IMR-90 (cell line): Measurements from ENCODE around the gene TENT5A. TPM values are rescaled to one million over a fixed set of nuclear protein-coding genes. Genes with fewer than 3 reads are reported as not detected.

Source experiments
- ATAC-seq: fragments of 200-7000 bp; cut with Tn5 transposase; 2 replicates; pipeline ENCODE4 v1.9.1; 2020; ENCODE audit warnings: low read depth, mild to moderate bottlenecking, moderate library complexity
- BruUV-seq: library from RNA; stranded (reverse); fragments of 400-500 nt; replicated peaks from 2 replicates; lab custom pipeline; 2021; lab: Mats Ljungman, UMichigan
- CTCF ChIA-PET: fragments of 300-600 bp; formaldehyde crosslinking; extraction: SDS; loops from one replicate; lab custom pipeline; 2021; ENCODE audit warnings: antibody characterized with exemption; lab: Yijun Ruan, JAX
- POLR2A ChIA-PET: fragments of 300-600 bp; sonication (Branson Sonifier 250); formaldehyde crosslinking; loops from one replicate; lab custom pipeline; 2022; ENCODE audit warnings: antibody characterized with exemption; ENCODE audit not compliant: unreplicated experiment; lab: Charles Lee
- DNase-seq: peaks from one replicate; pipeline ENCODE4 v3.0.0; 2013
- H2AFZ ChIP-seq: replicated peaks from 2 replicates; pipeline ENCODE3; 2013; ENCODE audit warnings: low read length, mild to moderate bottlenecking; ENCODE audit not compliant: poor library complexity
- H2AK5ac ChIP-seq: 2 replicates; pipeline ENCODE4 v1.6.1; 2013; ENCODE audit warnings: low read depth, low read length, inconsistent platforms
- H2AK9ac ChIP-seq: replicated peaks from 2 replicates; pipeline ENCODE3; 2013; ENCODE audit warnings: mild to moderate bottlenecking, low read depth, low read length, moderate library complexity; ENCODE audit not compliant: poor library complexity
- H2BK120ac ChIP-seq: 2 replicates; pipeline ENCODE4 v1.6.1; 2013; ENCODE audit warnings: low read depth, low read length, inconsistent platforms
- H2BK15ac ChIP-seq: 3 replicates; pipeline ENCODE4 v1.6.1; 2013; ENCODE audit warnings: low read depth, low read length, inconsistent platforms
- H2BK20ac ChIP-seq: 2 replicates; pipeline ENCODE4 v1.6.1; 2013; ENCODE audit warnings: low read depth, mild to moderate bottlenecking, inconsistent platforms, low read length, moderate library complexity
- H2BK5ac ChIP-seq: 2 replicates; pipeline ENCODE4 v1.6.1; 2013; ENCODE audit warnings: mild to moderate bottlenecking, low read depth, low read length, inconsistent platforms; ENCODE audit not compliant: poor library complexity, severe bottlenecking
- H3K14ac ChIP-seq: replicated peaks from 2 replicates; pipeline ENCODE4 v1.6.1; 2013; ENCODE audit warnings: low read depth, low read length, inconsistent platforms
- H3K18ac ChIP-seq: 2 replicates; pipeline ENCODE4 v1.6.1; 2013; ENCODE audit warnings: low read depth, low read length, control low read depth
- H3K23ac ChIP-seq: 2 replicates; pipeline ENCODE4 v1.6.1; 2013; ENCODE audit warnings: low read depth, low read length, inconsistent platforms
- H3K27ac ChIP-seq: 2 replicates; pipeline ENCODE4 v1.5.1; 2013; ENCODE audit warnings: mild to moderate bottlenecking, control low read depth, low read length; ENCODE audit not compliant: insufficient read depth
- H3K27me3 ChIP-seq: 2 replicates; pipeline ENCODE4 v1.6.1; 2013; ENCODE audit warnings: low read length; ENCODE audit not compliant: control insufficient read depth, insufficient read depth
- H3K36me3 ChIP-seq: 2 replicates; pipeline ENCODE4 v1.6.1; 2013; ENCODE audit warnings: low read length, mixed read lengths; ENCODE audit not compliant: control insufficient read depth, insufficient read depth
- H3K4ac ChIP-seq: 2 replicates; pipeline ENCODE4 v1.6.1; 2013; ENCODE audit warnings: low read depth, low read length, inconsistent platforms
- H3K4me1 ChIP-seq: 2 replicates; pipeline ENCODE4 v1.6.1; 2013; ENCODE audit warnings: low read length, mixed read lengths; ENCODE audit not compliant: control insufficient read depth, insufficient read depth
- H3K4me2 ChIP-seq: 2 replicates; pipeline ENCODE4 v1.6.1; 2013; ENCODE audit warnings: low read depth, mild to moderate bottlenecking, control low read depth, low read length, moderate library complexity
- H3K4me3 ChIP-seq: 2 replicates; pipeline ENCODE4 v1.5.1; 2013; ENCODE audit warnings: low read depth, mild to moderate bottlenecking, control low read depth, low read length, moderate library complexity; ENCODE audit not compliant: insufficient read depth
- H3K56ac ChIP-seq: 2 replicates; pipeline ENCODE4 v1.6.1; 2013; ENCODE audit warnings: low read length, inconsistent platforms; ENCODE audit not compliant: insufficient read depth; ENCODE audit errors: extremely low read depth
- H3K79me1 ChIP-seq, 2 experiments: 2 replicates each; pipeline ENCODE4 v1.6.1; 2013; ENCODE audit warnings: low read length in 2 of 2, inconsistent platforms in 1 of 2, low read depth in 1 of 2
- H3K9ac ChIP-seq: 2 replicates; pipeline ENCODE4 v1.6.1; 2013; ENCODE audit warnings: low read depth, low read length, control low read depth
- H3K9me1 ChIP-seq: 2 replicates; pipeline ENCODE4 v1.6.1; 2013; ENCODE audit warnings: low read length, inconsistent platforms; ENCODE audit not compliant: insufficient read depth
- H3K9me3 ChIP-seq: 2 replicates; pipeline ENCODE4 v1.6.1; 2013; ENCODE audit warnings: low read length; ENCODE audit not compliant: control insufficient read depth, insufficient read depth
- H4K20me1 ChIP-seq: 2 replicates; pipeline ENCODE4 v1.6.1; 2013; ENCODE audit warnings: low read length, inconsistent platforms; ENCODE audit not compliant: insufficient read depth
- H4K5ac ChIP-seq: 2 replicates; pipeline ENCODE4 v1.6.1; 2013; ENCODE audit warnings: mild to moderate bottlenecking, low read depth, low read length, control low read depth
- H4K8ac ChIP-seq, 2 experiments: 2 replicates each; pipeline ENCODE4 v1.6.1; 2013; ENCODE audit warnings: low read depth in 2 of 2, low read length in 2 of 2, control low read depth in 1 of 2, inconsistent platforms in 1 of 2
- H4K91ac ChIP-seq: 2 replicates; pipeline ENCODE4 v1.6.1; 2013; ENCODE audit warnings: low read depth, low read length, inconsistent platforms; ENCODE audit not compliant: insufficient read depth
- BHLHE40 ChIP-seq: fragments of 150-350 bp; IDR thresholded peaks from 2 replicates; pipeline ENCODE4 v1.6.1; 2016; ENCODE audit warnings: mild to moderate bottlenecking, low read depth, low read length
- CEBPB ChIP-seq: IDR thresholded peaks from 2 replicates; pipeline ENCODE4 v1.6.1; 2012; ENCODE audit warnings: low read depth, low read length, improper control_type of control experiment
- CHD1 ChIP-seq: IDR thresholded peaks from 2 replicates; pipeline ENCODE4 v1.6.1; 2012; ENCODE audit warnings: low read depth, low read length, improper control_type of control experiment
- FOS ChIP-seq: fragments of 150-350 bp; IDR thresholded peaks from 2 replicates; pipeline ENCODE4 v1.6.1; 2016; ENCODE audit warnings: low read depth, low read length
- MAFK ChIP-seq: IDR thresholded peaks from 2 replicates; pipeline ENCODE4 v1.6.1; 2012; ENCODE audit warnings: low read depth, low read length, improper control_type of control experiment
- MAZ ChIP-seq: IDR thresholded peaks from 2 replicates; pipeline ENCODE4 v1.6.1; 2012; ENCODE audit warnings: low read depth, mild to moderate bottlenecking, low read length, improper control_type of control experiment, moderate library complexity, borderline replicate concordance
- MXI1 ChIP-seq: IDR thresholded peaks from 2 replicates; pipeline ENCODE4 v1.6.1; 2012; ENCODE audit warnings: low read depth, mild to moderate bottlenecking, low read length, moderate library complexity, borderline replicate concordance
- NFE2L2 ChIP-seq: fragments of 150-350 bp; IDR thresholded peaks from 2 replicates; pipeline ENCODE4 v1.6.1; 2016; ENCODE audit warnings: low read depth, mild to moderate bottlenecking, low read length
- POLR2A ChIP-seq: IDR thresholded peaks from 2 replicates; pipeline ENCODE4 v1.6.1; 2012; ENCODE audit warnings: mild to moderate bottlenecking, low read depth, low read length
- RAD21 ChIP-seq: IDR thresholded peaks from 2 replicates; pipeline ENCODE4 v1.6.1; 2012; ENCODE audit warnings: low read length, improper control_type of control experiment
- RCOR1 ChIP-seq: IDR thresholded peaks from 2 replicates; pipeline ENCODE4 v1.6.1; 2012; ENCODE audit warnings: mild to moderate bottlenecking, low read length, improper control_type of control experiment; ENCODE audit not compliant: insufficient replicate concordance
- RFX5 ChIP-seq: IDR thresholded peaks from 2 replicates; pipeline ENCODE4 v1.8.0; 2012; ENCODE audit warnings: low read depth, mild to moderate bottlenecking, low read length, moderate library complexity
- SMC3 ChIP-seq: fragments of 150-350 bp; IDR thresholded peaks from 2 replicates; pipeline ENCODE4 v1.6.1; 2016; ENCODE audit warnings: low read depth, mild to moderate bottlenecking, antibody characterized with exemption, low read length, moderate library complexity
- WGBS, 2 experiments: methylation state at CpG; one replicate each; pipeline versions ENCODE4 v1.1.5 to v1.1.7; 2013; ENCODE audit warnings: missing lambda C conversion rate in 2 of 2; ENCODE audit not compliant: insufficient read length in 1 of 2; ENCODE audit errors: extremely low coverage in 2 of 2; 5-methylcytosine and 5-hydroxymethylcytosine counted together
- dilution Hi-C: fragments of 300-500 bp; cut with HindIII; formaldehyde crosslinking; loops from one replicate; pipeline ENCODE4 v1.14.3; 2018; ENCODE audit warnings: low sequenced_read_pairs; ENCODE audit not compliant: unreplicated experiment
- in situ Hi-C: fragments of 300-500 bp; cut with MboI; formaldehyde crosslinking; loops from 3 replicates; pipeline ENCODE4 v1.14.3; 2019; ENCODE audit warnings: low sequenced_read_pairs, inconsistent platforms, mixed read lengths
- intact Hi-C: fragments of 100-400 bp; cut with micrococcal nuclease; formaldehyde crosslinking; loops from 2 replicates; pipeline ENCODE4 v1.10.0; 2022
- polyA plus RNA-seq, 3 experiments: library from polyadenylated mRNA; depleted of rRNA; stranded (reverse); fragments of >200 nt; gene quantifications; 2 replicates each; pipeline ENCODE4 v1.2.3, GENCODE V29; 2012; ENCODE audit warnings: low replicate concordance in 1 of 3
- total RNA-seq: library from RNA; depleted of rRNA; stranded (reverse); fragments of >200 nt; gene quantifications from 2 replicates; pipeline ENCODE4 v1.2.3, GENCODE V29; 2012
- TF ChIP-seq, protein P1 (sequence below): fragments of 150-350 bp; IDR thresholded peaks from 2 replicates; pipeline ENCODE4 v1.6.1; 2017; ENCODE audit warnings: mild to moderate bottlenecking, antibody characterized with exemption, low read length, low read depth
- TF ChIP-seq, protein P2 (sequence below): fragments of 150-350 bp; IDR thresholded peaks from 2 replicates; pipeline ENCODE4 v1.6.1; 2016; ENCODE audit warnings: low read depth, mild to moderate bottlenecking, low read length, moderate library complexity, borderline replicate concordance
- TF ChIP-seq, protein P3 (sequence below): conservative IDR thresholded peaks from 2 replicates; pipeline ENCODE4 v1.5.1; 2012; ENCODE audit warnings: mild to moderate bottlenecking, low read depth, low read length, improper control_type of control experiment

TENT5A gene
- total and polyA plus RNA-seq, 2 of the 4 experiments (the other 2 are of a cell fraction) = 3.5 to 10.8 TPM

DNA sequence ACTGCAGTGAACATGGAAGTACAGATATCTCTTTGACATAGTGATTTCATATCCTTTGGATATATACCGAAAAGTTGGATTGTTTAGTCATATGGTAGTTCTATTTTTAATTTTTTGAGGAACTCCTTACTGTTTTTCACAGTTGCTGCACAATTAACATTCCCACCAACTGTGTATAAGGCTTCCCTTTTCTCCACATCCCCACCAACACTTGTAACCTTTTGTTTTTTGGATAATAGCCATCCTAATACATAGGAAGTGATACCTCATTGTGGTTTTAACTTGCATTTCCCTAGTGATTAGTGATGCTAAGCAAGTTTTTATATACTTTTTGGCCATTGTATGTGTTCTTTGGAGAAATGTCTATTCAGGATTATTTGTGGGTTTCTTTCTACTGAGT is 45.1 kb upstream of the TENT5A start:
- Histone ChIP-seq H3K27ac (no peak overlapping the region), H2BK20ac (no peak overlapping the region), H3K14ac (no peak overlapping the region), H3K4me1 (no peaks in the 10 kb centered on the region), H3K23ac (no peak overlapping the region), H3K9me3 (no peaks in the 10 kb centered on the region), H3K4me3 (no peak overlapping the region), H2AK5ac (no peak overlapping the region), H4K8ac (no peak overlapping the region), H2BK120ac (no peak overlapping the region), H3K18ac (no peak overlapping the region), H2AK9ac (no peak overlapping the region), H2AFZ (no peak overlapping the region), H3K4me2 (no peak overlapping the region), H3K4ac (no peak overlapping the region), H4K5ac (no peak overlapping the region), H4K91ac (no peak overlapping the region), H4K20me1 (no peaks in the 10 kb centered on the region), H2BK15ac (no peak overlapping the region), H3K9ac (no peak overlapping the region), H3K56ac (no peak overlapping the region), H3K36me3 (no peaks in the 10 kb centered on the region), H3K9me1 (no peaks in the 10 kb centered on the region), H3K27me3 (no peaks in the 10 kb centered on the region), H2BK5ac (no peak overlapping the region), H3K79me1 (no peaks in the 10 kb centered on the region)
- no CpG with 5 or more reads among the region's 1 CpG for WGBS, 2 experiments
- in situ Hi-C loops = no loop called here
- TF ChIP-seq RFX5 = no peak
- TF ChIP-seq, protein P1, sequence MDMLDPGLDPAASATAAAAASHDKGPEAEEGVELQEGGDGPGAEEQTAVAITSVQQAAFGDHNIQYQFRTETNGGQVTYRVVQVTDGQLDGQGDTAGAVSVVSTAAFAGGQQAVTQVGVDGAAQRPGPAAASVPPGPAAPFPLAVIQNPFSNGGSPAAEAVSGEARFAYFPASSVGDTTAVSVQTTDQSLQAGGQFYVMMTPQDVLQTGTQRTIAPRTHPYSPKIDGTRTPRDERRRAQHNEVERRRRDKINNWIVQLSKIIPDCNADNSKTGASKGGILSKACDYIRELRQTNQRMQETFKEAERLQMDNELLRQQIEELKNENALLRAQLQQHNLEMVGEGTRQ = no peak
- TF ChIP-seq, protein P2, sequence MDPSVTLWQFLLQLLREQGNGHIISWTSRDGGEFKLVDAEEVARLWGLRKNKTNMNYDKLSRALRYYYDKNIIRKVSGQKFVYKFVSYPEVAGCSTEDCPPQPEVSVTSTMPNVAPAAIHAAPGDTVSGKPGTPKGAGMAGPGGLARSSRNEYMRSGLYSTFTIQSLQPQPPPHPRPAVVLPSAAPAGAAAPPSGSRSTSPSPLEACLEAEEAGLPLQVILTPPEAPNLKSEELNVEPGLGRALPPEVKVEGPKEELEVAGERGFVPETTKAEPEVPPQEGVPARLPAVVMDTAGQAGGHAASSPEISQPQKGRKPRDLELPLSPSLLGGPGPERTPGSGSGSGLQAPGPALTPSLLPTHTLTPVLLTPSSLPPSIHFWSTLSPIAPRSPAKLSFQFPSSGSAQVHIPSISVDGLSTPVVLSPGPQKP = no peak
- TF ChIP-seq, protein P3, sequence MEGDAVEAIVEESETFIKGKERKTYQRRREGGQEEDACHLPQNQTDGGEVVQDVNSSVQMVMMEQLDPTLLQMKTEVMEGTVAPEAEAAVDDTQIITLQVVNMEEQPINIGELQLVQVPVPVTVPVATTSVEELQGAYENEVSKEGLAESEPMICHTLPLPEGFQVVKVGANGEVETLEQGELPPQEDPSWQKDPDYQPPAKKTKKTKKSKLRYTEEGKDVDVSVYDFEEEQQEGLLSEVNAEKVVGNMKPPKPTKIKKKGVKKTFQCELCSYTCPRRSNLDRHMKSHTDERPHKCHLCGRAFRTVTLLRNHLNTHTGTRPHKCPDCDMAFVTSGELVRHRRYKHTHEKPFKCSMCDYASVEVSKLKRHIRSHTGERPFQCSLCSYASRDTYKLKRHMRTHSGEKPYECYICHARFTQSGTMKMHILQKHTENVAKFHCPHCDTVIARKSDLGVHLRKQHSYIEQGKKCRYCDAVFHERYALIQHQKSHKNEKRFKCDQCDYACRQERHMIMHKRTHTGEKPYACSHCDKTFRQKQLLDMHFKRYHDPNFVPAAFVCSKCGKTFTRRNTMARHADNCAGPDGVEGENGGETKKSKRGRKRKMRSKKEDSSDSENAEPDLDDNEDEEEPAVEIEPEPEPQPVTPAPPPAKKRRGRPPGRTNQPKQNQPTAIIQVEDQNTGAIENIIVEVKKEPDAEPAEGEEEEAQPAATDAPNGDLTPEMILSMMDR = no peak
- no peak for TF ChIP-seq MXI1
- no peak for TF ChIP-seq MAZ
- TF ChIP-seq RCOR1 = no peak
- no peak for TF ChIP-seq MAFK
- TF ChIP-seq RAD21 = no peak
- TF ChIP-seq CHD1 = no peak
- TF ChIP-seq SMC3 = no peak
- no peak for TF ChIP-seq FOS
- TF ChIP-seq NFE2L2 = no peak
- TF ChIP-seq POLR2A = no peak
- TF ChIP-seq BHLHE40 = no peak
- no peak for TF ChIP-seq CEBPB
- no peak for ATAC-seq
- ChIA-PET POLR2A (no interaction called here), CTCF (no interaction called here)
- intact Hi-C loops = no loop called here
- BruUV-seq = no TSS peak
- no peak for DNase-seq
- dilution Hi-C loops = no loop called here
